OCI-LY7 (cell line): ENCODE results near the gene CEP112.

ENCODE experiments used
- CTCF ChIP-seq: fragments of 200-600 bp; sonication (generic); conservative IDR thresholded peaks from 2 replicates; pipeline ENCODE4 v1.5.1; 2014; ENCODE audit warnings: mild to moderate bottlenecking, antibody characterized with exemption, low read length, moderate library complexity, mixed read lengths
- EZH2phosphoT487 ChIP-seq: fragments of 200-600 bp; sonication (generic); IDR thresholded peaks from 2 replicates; pipeline ENCODE4 v1.6.1; 2018; ENCODE audit warnings: low read depth, borderline replicate concordance, mild to moderate bottlenecking, mixed run types, antibody characterized with exemption, low read length, moderate library complexity, mixed read lengths

- TF ChIP-seq CTCF (no peak), EZH2phosphoT487 (no peak)
These were observed 7.5 kb downstream of the CEP112 start for GRCh38 chr17:66184392-66184791.
